Chondrocyte (in vitro differentiated cells): ENCODE measurements around the gene PPFIBP2. TPM values are rescaled to one million over a fixed set of nuclear protein-coding genes. Genes with fewer than 3 reads are reported as not detected.

Experiments used
- DNase-seq: peaks from one replicate; pipeline ENCODE4 v3.0.0; 2021; ENCODE audit warnings: mixed read lengths, low spot score
- H3K27ac Mint-ChIP-seq: one replicate; pipeline ENCODE4 v1.8.0; 2021; ENCODE audit warnings: mild to moderate bottlenecking, moderate library complexity, mixed read lengths; ENCODE audit not compliant: unreplicated experiment
- H3K27me3 Mint-ChIP-seq: 2 replicates; pipeline ENCODE4 v1.8.0; 2021; ENCODE audit warnings: low read depth, mixed read lengths
- H3K36me3 Mint-ChIP-seq: 2 replicates; pipeline ENCODE4 v1.8.0; 2021; ENCODE audit warnings: low read depth, mixed read lengths
- H3K4me1 Mint-ChIP-seq: 2 replicates; pipeline ENCODE4 v1.8.0; 2021; ENCODE audit warnings: low read depth, mild to moderate bottlenecking, mixed read lengths
- H3K4me3 Mint-ChIP-seq: one replicate; pipeline ENCODE4 v1.8.0; 2021; ENCODE audit warnings: mild to moderate bottlenecking, moderate library complexity, mixed read lengths; ENCODE audit not compliant: unreplicated experiment
- H3K9me3 Mint-ChIP-seq: 2 replicates; pipeline ENCODE4 v1.8.0; 2021; ENCODE audit warnings: low read depth, mixed read lengths
- CTCF ChIP-seq: fragments of 200-600 bp; sonication (generic); IDR thresholded peaks from 2 replicates; pipeline ENCODE4 v1.5.0; 2021; ENCODE audit warnings: antibody characterized with exemption, mild to moderate bottlenecking, moderate library complexity
- total RNA-seq: library from RNA; stranded (reverse); gene quantifications from 3 replicates; pipeline ENCODE4 v1.2.1, GENCODE V29; 2021

Gene PPFIBP2
- total RNA-seq, 1 donor from 2014 or later = 90.8 TPM

- no peak overlapping the region for H3K4me3 Mint-ChIP-seq
- no peak for DNase-seq
- no peak overlapping the region for H3K27ac Mint-ChIP-seq
- no peaks in the 10 kb centered on the region for H3K27me3 Mint-ChIP-seq
- no peaks in the 10 kb centered on the region for H3K36me3 Mint-ChIP-seq
- H3K4me1 Mint-ChIP-seq = peaks cover 12% of the 10 kb centered on the region
- no peak for TF ChIP-seq CTCF
- no peaks in the 10 kb centered on the region for H3K9me3 Mint-ChIP-seq
These were observed 35.9 kb downstream of the PPFIBP2 start for GRCh38 chr11:7549681-7550080.

GRCh38 chr11:7551571-7551970 lies 37.8 kb downstream of the PPFIBP2 start:
- no peak overlapping the region for H3K27ac Mint-ChIP-seq
- no peaks in the 10 kb centered on the region for H3K36me3 Mint-ChIP-seq
- peaks cover 12% of the 10 kb centered on the region for H3K4me1 Mint-ChIP-seq
- H3K4me3 Mint-ChIP-seq = no peak overlapping the region
- no peaks in the 10 kb centered on the region for H3K27me3 Mint-ChIP-seq
- peaks cover 2% of the 10 kb centered on the region for H3K9me3 Mint-ChIP-seq
- no peak for DNase-seq
- TF ChIP-seq CTCF = no peak

- H3K9me3 Mint-ChIP-seq = peaks cover 2% of the 10 kb centered on the region
- peaks cover 1% of the 10 kb centered on the region for H3K36me3 Mint-ChIP-seq
- DNase-seq = no peak
- H3K27me3 Mint-ChIP-seq = no peaks in the 10 kb centered on the region
- no peak overlapping the region for H3K27ac Mint-ChIP-seq
- TF ChIP-seq CTCF = no peak
- peaks cover 12% of the 10 kb centered on the region for H3K4me1 Mint-ChIP-seq
- H3K4me3 Mint-ChIP-seq = no peak overlapping the region
These were observed 38.9 kb downstream of the PPFIBP2 start for GRCh38 chr11:7552666-7553065.

GRCh38 chr11:7555052-7555699 lies 41.4 kb downstream of the PPFIBP2 start:
- H3K27me3 Mint-ChIP-seq = no peaks in the 10 kb centered on the region

GRCh38 chr11:7558046-7558445 lies 44.2 kb downstream of the PPFIBP2 start:
- no peak overlapping the region for H3K27ac Mint-ChIP-seq
- peaks cover 2% of the 10 kb centered on the region for H3K9me3 Mint-ChIP-seq
- no peak for TF ChIP-seq CTCF
- no peaks in the 10 kb centered on the region for H3K27me3 Mint-ChIP-seq
- no peak for DNase-seq
- H3K4me1 Mint-ChIP-seq = peaks cover 6% of the 10 kb centered on the region
- no peak overlapping the region for H3K4me3 Mint-ChIP-seq
- H3K36me3 Mint-ChIP-seq = peaks cover 1% of the 10 kb centered on the region

More at GRCh38 chr11:7555052-7555699, 41.4 kb downstream of the PPFIBP2 start:
- TF ChIP-seq CTCF = no peak
- Mint-ChIP-seq H3K36me3 (peaks cover 1% of the 10 kb centered on the region), H3K27ac (no peak overlapping the region), H3K4me1 (peaks cover 15% of the 10 kb centered on the region), H3K9me3 (peaks cover 2% of the 10 kb centered on the region), H3K4me3 (no peak overlapping the region)
- DNase-seq = no peak
